CD4-positive, alpha-beta T cell treated with Interleukin-2 at 100 ng/mL for 4 hours (primary cell): ENCODE measurements around the gene HSPB7.
"Not testable (repeated sequence)": the region's sequence is repeated elsewhere in the genome, so short reads cannot be mapped to it uniquely, and the experiment has no call there.

Source experiments
- DNase-seq: peaks from one replicate; pipeline ENCODE4 v3.0.0-alpha.2; 2020; ENCODE audit warnings: low spot score

The HSPB7 gene

DNA sequence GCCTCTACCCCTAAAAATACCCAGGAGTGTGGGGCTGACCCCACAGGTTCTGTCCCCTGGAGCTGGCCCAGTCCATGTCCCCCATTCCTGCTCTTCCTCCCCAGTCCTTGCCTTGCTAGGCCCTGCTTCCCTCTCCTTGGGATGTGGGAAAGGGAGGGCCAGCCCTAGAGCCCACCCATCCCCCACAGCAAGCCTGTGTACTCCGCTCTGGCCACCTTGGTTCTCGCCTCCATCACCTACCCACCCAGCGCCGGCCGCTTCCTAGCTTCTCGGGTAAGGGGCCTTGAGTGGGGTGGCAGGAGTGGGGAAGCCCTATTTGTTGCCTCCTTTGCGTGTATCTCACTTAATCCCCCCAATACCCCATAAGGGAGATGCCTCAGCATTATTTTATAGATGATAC lies 32.5 kb upstream of the HSPB7 start:
- no peak for DNase-seq

DNA sequence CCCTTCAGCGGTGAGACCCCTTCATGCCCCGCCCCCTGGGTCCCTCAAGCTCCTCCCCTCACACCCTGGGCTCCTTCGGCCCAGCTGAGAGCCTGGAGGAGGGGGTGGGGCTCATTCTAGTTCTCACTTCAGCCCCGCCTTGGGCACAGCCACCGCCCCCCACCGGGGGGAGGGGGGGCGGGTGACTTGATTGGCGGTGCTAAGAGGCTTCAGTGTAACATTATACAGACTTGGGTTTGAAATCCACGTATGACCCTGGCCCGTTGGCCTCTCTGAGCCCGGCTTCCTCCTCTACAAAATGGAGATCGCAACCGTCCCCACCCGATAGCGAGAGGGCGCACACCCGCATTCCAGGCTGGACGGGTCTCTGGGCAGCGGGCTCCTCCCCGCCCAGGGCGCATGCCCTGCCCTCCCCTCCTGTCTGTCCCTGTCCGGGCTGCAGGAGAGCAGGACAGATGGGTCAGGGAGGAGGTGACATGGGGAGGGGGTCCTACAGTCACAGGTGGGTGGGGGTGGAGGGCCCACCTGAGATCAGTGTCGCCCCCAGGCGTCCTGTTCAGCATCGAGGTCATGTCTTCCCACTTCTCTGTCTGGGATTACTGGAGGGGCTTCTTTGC lies 30.8 kb upstream of the HSPB7 start:
- peak; percentile 30 for DNase-seq

GRCh38 chr1:16047791-16048475 lies 30.1 kb upstream of the HSPB7 start:
- no peak for DNase-seq

DNA sequence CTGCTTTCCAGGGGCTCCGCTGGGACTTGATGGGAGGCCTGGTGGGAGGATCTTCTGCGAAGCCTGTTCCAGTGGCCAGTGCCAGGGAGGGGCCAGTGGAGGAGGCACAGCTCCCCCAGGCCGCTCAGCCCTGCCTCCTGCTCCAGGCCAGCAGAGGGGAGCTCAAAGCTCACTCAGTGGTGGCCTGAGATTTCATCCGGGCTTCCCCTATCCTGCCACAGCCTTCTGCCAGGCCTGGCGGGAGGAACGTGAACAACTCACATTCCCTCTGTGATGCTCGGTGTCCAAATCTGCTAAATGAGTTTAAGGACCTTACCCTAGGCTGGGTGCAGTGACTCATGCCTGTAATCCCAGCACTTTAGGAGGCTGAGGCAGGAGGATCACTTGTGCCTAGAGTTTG lies 29.0 kb upstream of the HSPB7 start:
- no peak for DNase-seq

GRCh38 chr1:16043950-16044349 lies 26.1 kb upstream of the HSPB7 start:
- DNase-seq = no peak

GRCh38 chr1:16043521-16043920 lies 25.7 kb upstream of the HSPB7 start, which contains the start of gene CLCNKB:
TSS of gene CLCNKB (plus strand) at chr1:16043782. CDS start at chr1:16044493, 711 bp downstream.
- no peak for DNase-seq

DNA sequence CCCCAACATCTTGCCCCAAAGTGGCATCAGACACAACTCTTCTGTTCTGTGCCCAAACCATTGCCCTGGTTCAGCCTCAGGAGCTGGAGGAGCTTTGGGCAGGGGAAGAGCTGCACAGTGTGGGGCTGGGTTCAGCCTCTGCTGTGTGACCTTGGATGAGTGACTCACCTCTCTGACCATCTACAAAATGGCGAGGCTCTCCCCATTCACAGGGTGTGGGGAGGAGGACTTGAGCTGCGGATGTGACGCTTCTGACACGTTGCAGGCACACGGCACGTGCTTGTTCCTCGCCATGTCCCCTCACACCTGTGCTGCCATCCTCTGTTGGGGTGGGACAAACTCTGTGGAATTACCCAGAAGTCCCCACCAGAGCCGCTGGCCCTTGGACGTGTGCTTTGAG lies 24.8 kb upstream of the HSPB7 start:
- DNase-seq = not testable (repeated sequence)

GRCh38 chr1:16042096-16042495 lies 24.3 kb upstream of the HSPB7 start:
- DNase-seq = no peak

GRCh38 chr1:16041200-16041599 lies 23.4 kb upstream of the HSPB7 start:
- DNase-seq = no peak

- not testable (repeated sequence) for DNase-seq
Measured at GRCh38 chr1:16039871-16040270, 22.0 kb upstream of the HSPB7 start.

DNA sequence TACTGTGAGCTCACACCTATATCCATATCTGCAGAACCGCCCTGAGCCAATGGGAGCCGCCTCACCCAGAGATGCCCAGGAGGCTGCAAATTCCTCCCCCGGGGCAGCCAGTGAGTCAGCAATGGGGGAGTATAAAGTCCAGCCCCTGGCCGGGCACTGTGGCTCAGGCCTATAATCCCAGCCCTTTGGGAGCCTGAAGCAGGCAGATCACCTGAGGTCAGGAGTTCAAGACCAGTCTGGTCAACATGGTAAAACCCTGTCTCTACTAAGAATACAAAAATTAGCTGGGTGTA lies 20.7 kb upstream of the HSPB7 start:
- DNase-seq = no peak

DNA sequence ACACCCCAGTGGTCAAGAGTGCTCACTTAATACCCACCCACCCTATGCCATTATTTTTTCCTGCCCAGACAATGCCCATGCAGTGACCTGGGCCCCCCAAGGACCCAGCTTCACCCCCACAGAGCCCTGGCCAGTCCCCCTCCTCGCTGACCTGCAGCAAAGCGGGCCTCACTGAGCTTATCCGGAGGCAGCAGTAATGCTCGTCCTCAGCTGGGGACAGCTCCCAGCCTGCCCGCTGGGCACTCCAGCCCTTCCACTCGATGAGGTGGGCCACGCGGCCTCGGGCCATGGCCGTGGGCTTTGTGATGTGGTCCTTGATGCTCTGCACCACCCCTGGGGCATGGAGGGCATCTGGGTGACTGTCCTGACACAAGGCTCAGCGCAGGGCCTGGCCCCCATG lies 18.6 kb upstream of the HSPB7 start:
- DNase-seq = not testable (repeated sequence)

DNA sequence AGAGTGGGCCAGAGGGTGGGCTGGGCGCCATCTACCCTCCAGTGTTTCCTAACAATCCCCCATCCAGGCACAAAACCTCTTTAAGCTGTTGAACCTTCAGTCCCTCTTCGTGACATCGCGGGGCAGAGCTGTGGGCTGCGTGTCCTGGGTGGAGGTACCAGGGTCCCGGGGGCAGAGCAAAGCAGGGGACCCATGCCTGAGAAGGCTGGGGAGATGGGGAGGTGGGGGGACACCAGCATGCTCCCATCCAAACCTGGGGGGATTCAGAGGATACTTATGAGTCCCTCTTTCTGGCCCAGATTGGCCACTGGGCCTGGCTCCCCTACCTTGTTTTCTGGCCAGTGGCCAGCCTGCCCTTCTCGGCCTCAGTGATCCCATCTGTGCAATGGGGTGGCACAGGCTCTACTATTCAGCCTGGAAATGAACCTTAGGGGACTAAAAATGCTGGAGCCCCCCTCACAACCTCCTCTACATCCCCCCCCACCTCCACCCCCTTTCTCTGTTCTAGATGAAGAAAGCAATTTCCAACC lies 15.3 kb upstream of the HSPB7 start:
- DNase-seq = not testable (repeated sequence)

- DNase-seq = peak; percentile 21
Measured at GRCh38 chr1:16032388-16033102, 14.7 kb upstream of the HSPB7 start.

DNA sequence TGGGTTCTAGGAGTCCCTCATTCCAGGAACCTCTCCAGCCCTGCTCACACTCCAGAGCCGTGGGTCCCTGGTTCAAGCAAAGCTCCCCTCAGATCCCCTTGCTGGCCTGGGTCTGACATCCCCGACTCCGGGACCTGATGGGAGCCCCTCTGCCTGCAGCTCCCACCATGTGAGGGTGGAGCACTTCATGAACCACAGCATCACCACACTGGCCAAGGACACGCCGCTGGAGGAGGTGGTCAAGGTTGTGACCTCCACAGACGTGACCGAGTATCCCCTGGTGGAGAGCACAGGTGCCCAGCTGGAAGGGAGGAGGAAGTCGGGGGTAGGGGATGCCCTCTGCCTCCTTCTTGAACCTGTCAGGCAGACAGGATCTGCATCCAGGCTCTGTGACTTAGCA lies 13.7 kb upstream of the HSPB7 start:
- no peak for DNase-seq

DNA sequence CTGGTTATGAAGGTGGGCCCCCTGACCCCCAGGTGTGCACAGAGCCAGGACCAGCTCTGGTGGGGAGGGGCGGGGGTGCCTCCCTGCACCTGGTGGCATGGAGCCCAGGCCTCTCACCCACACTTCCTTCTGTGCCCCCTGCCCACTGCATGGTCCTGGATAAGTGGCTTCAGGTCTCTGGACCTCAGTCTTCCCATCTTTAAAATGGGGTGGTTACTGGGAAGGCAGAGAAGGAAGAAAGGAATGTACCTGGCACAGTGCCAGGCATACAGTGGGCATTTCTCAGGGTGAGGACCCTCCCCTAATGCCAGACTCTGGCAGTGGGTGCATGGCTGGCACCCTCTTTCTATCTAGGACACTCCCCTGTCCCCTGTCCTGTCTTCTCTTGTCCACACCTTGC lies 11.4 kb upstream of the HSPB7 start:
- no peak for DNase-seq

DNA sequence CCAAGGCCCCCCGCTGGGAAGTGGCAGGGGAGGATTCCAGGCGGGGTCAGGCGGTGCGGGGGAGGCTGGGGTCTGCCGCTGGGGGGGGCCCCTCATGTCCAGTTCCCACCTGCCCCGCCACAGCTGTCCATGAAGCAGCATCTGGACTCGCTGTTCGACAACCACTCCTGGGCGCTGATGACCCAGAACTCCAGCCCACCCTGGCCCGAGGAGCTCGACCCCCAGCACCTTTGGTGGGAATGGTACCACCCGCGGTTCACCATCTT lies 11.1 kb upstream of the HSPB7 start:
- DNase-seq = not testable (repeated sequence)

GRCh38 chr1:16028237-16029002 lies 10.6 kb upstream of the HSPB7 start:
- DNase-seq = no peak

DNA sequence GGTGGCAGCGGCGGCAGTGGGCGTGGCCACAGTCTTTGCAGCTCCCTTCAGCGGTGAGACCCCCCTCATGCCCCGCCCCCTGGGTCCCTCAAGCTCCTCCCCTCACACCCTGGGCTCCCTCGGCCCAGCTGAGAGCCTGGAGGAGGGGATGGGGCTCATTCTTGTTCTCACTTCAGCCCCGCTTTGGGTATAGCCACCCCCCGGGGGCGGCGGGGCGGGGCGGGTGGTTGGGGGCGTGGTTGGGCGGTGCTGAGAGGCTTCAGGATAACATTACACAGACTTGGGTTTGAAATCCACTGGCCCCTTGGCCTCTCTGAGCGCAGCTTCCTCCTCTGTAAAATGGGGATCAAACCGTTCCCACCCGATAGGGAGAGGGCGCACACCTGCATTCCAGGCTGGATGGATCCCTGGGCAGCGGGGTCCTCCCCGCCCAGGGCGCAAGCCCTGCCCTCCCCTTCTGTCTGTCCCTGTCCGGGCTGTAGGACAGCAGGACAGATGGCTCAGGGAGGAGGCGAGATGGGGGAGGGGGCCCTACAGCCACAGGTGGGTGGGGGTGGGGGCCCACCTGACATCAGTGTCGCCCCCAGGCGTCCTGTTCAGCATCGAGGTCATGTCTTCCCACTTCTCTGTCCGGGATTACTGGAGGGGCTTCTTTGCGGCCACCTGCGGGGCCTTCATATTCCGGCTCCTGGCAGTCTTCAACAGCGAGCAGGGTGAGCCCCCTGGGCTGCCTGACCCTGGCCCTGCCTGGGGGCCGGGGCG lies 9.1 kb upstream of the HSPB7 start:
- peak; percentile 8 for DNase-seq

DNA sequence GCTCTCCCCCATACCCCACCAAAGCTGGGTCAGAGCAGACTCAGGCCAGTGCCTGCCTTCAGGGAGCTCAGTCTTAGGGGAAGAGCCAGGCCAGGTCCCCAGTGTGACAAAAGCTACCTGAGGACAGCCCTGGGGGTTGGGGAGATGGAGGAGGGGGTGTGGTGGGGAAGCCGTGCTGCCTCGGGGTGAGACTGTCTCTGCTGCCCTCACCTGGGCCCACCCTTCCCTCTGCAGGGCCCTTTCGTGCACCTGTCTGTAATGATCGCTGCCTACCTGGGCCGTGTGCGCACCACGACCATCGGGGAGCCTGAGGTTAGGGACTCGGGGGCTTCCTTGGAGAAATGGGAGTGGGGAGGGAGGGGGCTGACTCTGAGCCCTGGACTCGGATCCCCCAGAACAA lies 8.5 kb upstream of the HSPB7 start:
- not testable (repeated sequence) for DNase-seq

DNA sequence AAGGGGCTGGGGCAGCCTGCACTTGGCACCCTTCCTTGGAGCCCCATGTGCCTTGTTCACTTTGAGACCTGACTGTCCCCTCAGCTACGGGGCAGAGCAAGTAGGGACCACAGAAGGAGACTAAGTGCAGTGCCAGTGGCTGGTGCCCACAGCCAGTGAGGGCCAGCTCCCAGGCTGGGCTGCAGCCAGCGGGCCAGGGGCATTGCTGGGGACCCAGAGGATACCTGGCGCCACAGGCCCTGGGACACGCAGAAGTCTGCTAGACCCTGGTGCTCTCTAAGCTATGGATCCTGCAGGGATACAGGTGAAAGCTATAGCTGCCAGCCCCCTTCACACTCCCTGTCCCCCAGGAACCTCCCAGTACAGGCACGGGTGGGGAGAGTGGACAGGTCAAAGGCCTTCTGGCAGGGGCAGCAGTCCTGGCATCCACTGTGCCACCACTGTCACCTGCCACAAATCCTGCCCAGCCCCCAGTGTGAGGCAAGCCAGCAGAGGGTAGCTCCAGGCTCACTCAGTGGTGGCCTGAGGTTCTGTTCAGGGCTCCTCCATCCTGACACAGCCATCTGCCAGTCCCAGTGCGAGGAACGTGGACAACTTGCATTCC lies 5.3 kb upstream of the HSPB7 start:
- DNase-seq = no peak

GRCh38 chr1:16022393-16022792 lies 4.5 kb upstream of the HSPB7 start:
- no peak for DNase-seq
